Cardiac muscle cell (in vitro differentiated cells and primary cell): ENCODE results near the gene MORF4L2. TPM values are rescaled to one million over a fixed set of nuclear protein-coding genes. Genes with fewer than 3 reads are reported as not detected.

Experiments used
- DNase-seq, 2 donors: peaks; one replicate each; pipeline versions ENCODE4 v3.0.0 to v3.0.0-alpha.2; 2010 to 2017; ENCODE audit warnings: low read depth in 1 of 2, low spot score in 1 of 2
- H3K27ac ChIP-seq: fragments of 200-600 bp; sonication (generic); 2 replicates; pipeline ENCODE4 v1.5.1; 2016
- H3K27me3 ChIP-seq: fragments of 200-600 bp; sonication (generic); 2 replicates; pipeline ENCODE4 v1.6.0; 2016; ENCODE audit warnings: control low read depth
- H3K36me3 ChIP-seq: fragments of 200-600 bp; sonication (generic); 2 replicates; pipeline ENCODE4 v1.5.1; 2016; ENCODE audit warnings: control low read depth
- H3K4me1 ChIP-seq: fragments of 200-600 bp; sonication (generic); 2 replicates; pipeline ENCODE4 v1.8.1; 2017; ENCODE audit warnings: low read depth, mild to moderate bottlenecking, mixed run types
- H3K4me3 ChIP-seq: fragments of 200-600 bp; sonication (generic); 2 replicates; pipeline ENCODE4 v1.5.1; 2016; ENCODE audit warnings: mild to moderate bottlenecking
- H3K9me3 ChIP-seq: fragments of 200-600 bp; sonication (generic); 2 replicates; pipeline ENCODE4 v1.5.1; 2017; ENCODE audit warnings: low read depth, mild to moderate bottlenecking, control low read depth
- polyA plus RNA-seq: library from polyadenylated mRNA; unstranded; fragments of >200 nt; fragmentation: Nextera tagmentation; extraction: Ambion mirVana; gene quantifications from 2 replicates; pipeline ENCODE4 v1.2.1, GENCODE V29; 2016
- total RNA-seq: library from RNA; depleted of rRNA; stranded (reverse); fragments of >200 nt; gene quantifications from 2 replicates; pipeline ENCODE4 v1.2.3, GENCODE V29; 2016
- TF ChIP-seq, protein P1 (sequence below): IDR thresholded peaks from 2 replicates; pipeline ENCODE4 v1.5.1; 2012; ENCODE audit warnings: low read depth, mild to moderate bottlenecking, low read length

Gene MORF4L2
- total and polyA plus RNA-seq, 2 experiments from 2014 or later: 629 to 796 TPM

DNA sequence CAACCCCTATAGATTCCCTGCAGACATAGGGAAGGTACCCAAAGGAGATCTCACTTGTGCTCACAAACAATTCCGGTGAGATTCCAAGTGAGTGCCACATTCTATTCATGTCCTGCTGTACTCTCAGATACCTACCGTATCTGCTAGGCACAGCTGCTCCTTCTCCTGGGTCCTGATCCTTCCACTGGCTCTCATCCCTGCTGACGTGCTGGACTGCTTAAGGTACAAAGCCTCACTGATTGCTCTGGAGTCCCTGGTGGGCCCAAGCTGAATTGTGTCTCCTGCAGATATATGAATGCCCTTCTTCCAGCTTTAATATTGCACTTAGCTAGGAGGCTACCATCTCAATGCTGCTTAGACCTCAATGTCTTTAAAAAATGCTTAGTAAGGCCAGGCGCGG, 55.4 kb downstream of the MORF4L2 start:
- no peaks in the 10 kb centered on the region for H3K9me3 ChIP-seq
- TF ChIP-seq, protein P1, sequence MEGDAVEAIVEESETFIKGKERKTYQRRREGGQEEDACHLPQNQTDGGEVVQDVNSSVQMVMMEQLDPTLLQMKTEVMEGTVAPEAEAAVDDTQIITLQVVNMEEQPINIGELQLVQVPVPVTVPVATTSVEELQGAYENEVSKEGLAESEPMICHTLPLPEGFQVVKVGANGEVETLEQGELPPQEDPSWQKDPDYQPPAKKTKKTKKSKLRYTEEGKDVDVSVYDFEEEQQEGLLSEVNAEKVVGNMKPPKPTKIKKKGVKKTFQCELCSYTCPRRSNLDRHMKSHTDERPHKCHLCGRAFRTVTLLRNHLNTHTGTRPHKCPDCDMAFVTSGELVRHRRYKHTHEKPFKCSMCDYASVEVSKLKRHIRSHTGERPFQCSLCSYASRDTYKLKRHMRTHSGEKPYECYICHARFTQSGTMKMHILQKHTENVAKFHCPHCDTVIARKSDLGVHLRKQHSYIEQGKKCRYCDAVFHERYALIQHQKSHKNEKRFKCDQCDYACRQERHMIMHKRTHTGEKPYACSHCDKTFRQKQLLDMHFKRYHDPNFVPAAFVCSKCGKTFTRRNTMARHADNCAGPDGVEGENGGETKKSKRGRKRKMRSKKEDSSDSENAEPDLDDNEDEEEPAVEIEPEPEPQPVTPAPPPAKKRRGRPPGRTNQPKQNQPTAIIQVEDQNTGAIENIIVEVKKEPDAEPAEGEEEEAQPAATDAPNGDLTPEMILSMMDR: no peak
- H3K27me3 ChIP-seq: no peaks in the 10 kb centered on the region
- peaks cover 10% of the 10 kb centered on the region for H3K4me1 ChIP-seq
- no peak for DNase-seq
- H3K4me3 ChIP-seq: no peak overlapping the region
- H3K27ac ChIP-seq: no peak overlapping the region
- H3K36me3 ChIP-seq: no peaks in the 10 kb centered on the region

DNA sequence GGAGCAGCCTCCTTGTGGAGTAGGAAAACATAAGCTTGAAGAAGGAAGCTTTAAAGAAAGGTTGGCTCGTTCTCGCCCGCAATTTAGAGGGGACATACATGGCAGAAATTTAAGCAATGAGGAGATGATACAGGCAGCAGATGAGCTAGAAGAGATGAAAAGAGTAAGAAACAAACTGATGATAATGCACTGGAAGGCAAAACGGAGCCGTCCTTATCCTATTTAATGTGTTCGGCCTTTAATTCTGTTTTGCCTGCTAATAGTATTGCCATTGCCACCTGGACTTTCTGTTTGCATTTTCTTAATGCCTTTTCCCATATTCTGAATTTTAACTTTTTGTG, 56.4 kb downstream of the MORF4L2 start:
- no peaks in the 10 kb centered on the region for H3K36me3 ChIP-seq
- peak overlapping the region; percentile 89 for H3K27ac ChIP-seq
- DNase-seq: no peak
- TF ChIP-seq, protein P1: no peak
- H3K4me3 ChIP-seq: peak overlapping the region; percentile 73
- no peaks in the 10 kb centered on the region for H3K27me3 ChIP-seq
- H3K9me3 ChIP-seq: no peaks in the 10 kb centered on the region
- H3K4me1 ChIP-seq: peaks cover 10% of the 10 kb centered on the region

DNA sequence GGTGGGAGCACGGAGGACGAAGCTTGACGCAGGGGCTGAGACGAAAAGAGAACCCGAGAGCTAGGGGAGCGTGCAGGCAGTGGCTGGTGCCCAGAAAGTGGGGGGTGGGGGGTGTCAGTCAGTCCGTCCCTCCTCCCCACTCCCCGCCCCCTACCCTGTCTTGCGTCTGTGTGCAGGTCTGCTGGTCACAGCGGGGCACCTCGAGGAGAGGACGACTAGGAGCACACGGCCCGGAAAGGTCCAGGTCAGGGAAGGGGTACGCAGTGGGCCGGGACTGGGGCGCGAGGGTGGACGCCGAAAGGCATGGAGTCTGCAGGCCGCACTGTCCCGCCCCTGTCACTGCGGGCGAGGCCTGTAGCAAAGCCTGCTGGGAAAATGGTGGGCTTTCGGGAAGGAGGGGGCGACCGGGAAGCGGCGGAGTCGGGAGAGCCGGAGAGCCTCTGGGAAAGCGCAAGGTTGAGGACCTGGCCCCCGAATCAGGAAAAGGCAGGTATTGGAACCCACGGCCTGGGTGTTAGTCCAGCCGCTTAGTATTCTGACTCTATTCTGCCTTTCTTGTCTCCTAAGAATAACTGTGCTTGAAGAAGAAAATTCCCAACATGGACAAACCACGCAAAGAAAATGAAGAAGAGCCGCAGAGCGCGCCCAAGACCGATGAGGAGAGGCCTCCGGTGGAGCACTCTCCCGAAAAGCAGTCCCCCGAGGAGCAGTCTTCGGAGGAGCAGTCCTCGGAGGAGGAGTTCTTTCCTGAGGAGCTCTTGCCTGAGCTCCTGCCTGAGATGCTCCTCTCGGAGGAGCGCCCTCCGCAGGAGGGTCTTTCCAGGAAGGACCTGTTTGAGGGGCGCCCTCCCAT, 57.0 kb downstream of the MORF4L2 start:
- Histone ChIP-seq H3K4me1 (peaks cover 10% of the 10 kb centered on the region), H3K4me3 (peak overlapping the region; percentile 73), H3K36me3 (no peaks in the 10 kb centered on the region), H3K9me3 (no peaks in the 10 kb centered on the region), H3K27ac (peak overlapping the region; percentile 89), H3K27me3 (no peaks in the 10 kb centered on the region)
- TF ChIP-seq, protein P1: peak; percentile 60
- peak; percentile 74 to 88 for DNase-seq

DNA sequence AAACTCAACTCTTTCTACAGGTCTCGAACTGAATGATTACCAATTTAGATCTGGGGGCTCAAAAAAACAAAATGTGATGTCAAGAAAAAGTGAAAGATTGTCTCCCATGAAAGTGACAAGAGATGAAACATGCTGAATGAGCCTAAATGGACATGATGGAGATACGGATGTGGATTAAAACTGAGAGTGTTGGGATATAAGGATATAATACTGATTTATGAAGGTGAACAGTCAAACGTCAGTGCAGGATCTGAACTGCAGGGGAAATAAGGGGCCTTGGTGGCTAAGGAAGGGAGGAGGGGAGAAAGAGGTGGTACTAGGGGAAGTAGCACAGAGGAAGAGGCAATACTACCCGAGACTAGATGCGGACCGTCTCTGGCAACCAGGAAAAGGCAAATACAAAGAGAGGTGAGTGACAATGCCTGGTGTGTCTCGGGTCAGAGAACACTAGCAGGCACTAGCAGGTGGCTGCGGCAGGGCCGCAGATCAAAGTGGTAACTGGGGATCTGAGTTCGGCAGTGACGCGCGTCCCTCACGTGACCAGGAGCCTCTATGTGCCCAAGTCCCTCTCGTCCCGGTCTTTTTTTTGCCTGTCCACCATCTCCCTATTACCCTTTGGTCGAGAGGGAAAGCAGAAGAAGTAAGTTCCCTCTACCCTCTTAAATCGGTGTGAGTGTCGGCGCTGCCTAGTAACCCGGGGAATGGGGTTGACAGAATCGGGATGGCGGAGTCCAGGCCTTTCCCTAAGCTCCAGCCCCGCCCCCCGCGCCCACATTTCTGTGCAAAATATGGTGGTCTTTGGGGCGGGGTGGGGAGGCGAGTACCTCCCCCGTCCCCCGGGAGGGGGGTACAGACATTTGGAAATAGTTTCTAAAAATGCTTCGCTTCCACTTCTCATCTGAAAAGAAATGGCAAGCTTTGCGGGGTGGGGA, 57.8 kb downstream of the MORF4L2 start, which contains the start of gene TCEAL1:
TCEAL1 (plus strand) TSS at position 590 of the 932 bp plus-strand sequence. CDS start 942 bp downstream, outside the sequence.
- peaks cover 15% of the 10 kb centered on the region for H3K4me1 ChIP-seq
- TF ChIP-seq, protein P1: no peak
- H3K27ac ChIP-seq: peak within 1 kb of the TSS; percentile 89
- DNase-seq: peak; percentile 37 to 82
- H3K4me3 ChIP-seq: peak within 1 kb of the TSS; percentile 73
- no peaks in the 10 kb centered on the region for H3K9me3 ChIP-seq
- no peaks in the 10 kb centered on the region for H3K27me3 ChIP-seq
- H3K36me3 ChIP-seq: no peaks in the 10 kb centered on the region

DNA sequence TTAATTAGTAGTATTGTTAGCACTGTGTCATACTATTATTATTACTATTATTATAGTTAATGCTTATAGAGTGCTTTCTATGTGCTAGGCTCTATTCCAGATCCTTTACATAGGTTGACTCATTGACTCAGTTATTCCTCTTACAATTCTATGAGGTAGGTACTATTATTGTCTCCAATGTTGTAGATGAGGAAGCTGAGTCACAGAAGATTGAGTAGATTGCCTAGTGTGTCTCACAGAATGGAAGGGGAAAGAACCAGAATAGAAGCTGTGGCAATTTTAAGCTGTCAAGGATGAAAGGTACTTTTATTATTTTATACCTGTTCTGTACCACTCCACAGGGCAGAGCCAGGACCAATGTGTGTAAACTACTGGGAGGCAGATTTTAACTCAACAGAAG, 59.6 kb downstream of the MORF4L2 start:
- H3K27ac ChIP-seq: no peak overlapping the region
- peaks cover 16% of the 10 kb centered on the region for H3K4me1 ChIP-seq
- no peak for DNase-seq
- TF ChIP-seq, protein P1: no peak
- no peaks in the 10 kb centered on the region for H3K36me3 ChIP-seq
- no peaks in the 10 kb centered on the region for H3K27me3 ChIP-seq
- no peaks in the 10 kb centered on the region for H3K9me3 ChIP-seq
- no peak overlapping the region for H3K4me3 ChIP-seq
